IMR-90 (cell line): ENCODE measurements around the gene POU2AF1. TPM values are rescaled to one million over a fixed set of nuclear protein-coding genes. Genes with fewer than 3 reads are reported as not detected.
"Not testable (repeated sequence)": the region's sequence is repeated elsewhere in the genome, so short reads cannot be mapped to it uniquely, and the experiment has no call there.

ENCODE experiments used
- ATAC-seq: fragments of 200-7000 bp; cut with Tn5 transposase; 2 replicates; pipeline ENCODE4 v1.9.1; 2020; ENCODE audit warnings: low read depth, mild to moderate bottlenecking, moderate library complexity
- BruUV-seq: library from RNA; stranded (reverse); fragments of 400-500 nt; replicated peaks from 2 replicates; lab custom pipeline; 2021; lab: Mats Ljungman, UMichigan
- CTCF ChIA-PET: fragments of 300-600 bp; formaldehyde crosslinking; extraction: SDS; loops from one replicate; lab custom pipeline; 2021; ENCODE audit warnings: antibody characterized with exemption; lab: Yijun Ruan, JAX
- POLR2A ChIA-PET: fragments of 300-600 bp; sonication (Branson Sonifier 250); formaldehyde crosslinking; loops from one replicate; lab custom pipeline; 2022; ENCODE audit warnings: antibody characterized with exemption; ENCODE audit not compliant: unreplicated experiment; lab: Charles Lee
- DNase-seq: peaks from one replicate; pipeline ENCODE4 v3.0.0; 2013
- H2AFZ ChIP-seq: replicated peaks from 2 replicates; pipeline ENCODE3; 2013; ENCODE audit warnings: low read length, mild to moderate bottlenecking; ENCODE audit not compliant: poor library complexity
- H2AK5ac ChIP-seq: 2 replicates; pipeline ENCODE4 v1.6.1; 2013; ENCODE audit warnings: low read depth, low read length, inconsistent platforms
- H2AK9ac ChIP-seq: replicated peaks from 2 replicates; pipeline ENCODE3; 2013; ENCODE audit warnings: mild to moderate bottlenecking, low read depth, low read length, moderate library complexity; ENCODE audit not compliant: poor library complexity
- H2BK120ac ChIP-seq: 2 replicates; pipeline ENCODE4 v1.6.1; 2013; ENCODE audit warnings: low read depth, low read length, inconsistent platforms
- H2BK15ac ChIP-seq: 3 replicates; pipeline ENCODE4 v1.6.1; 2013; ENCODE audit warnings: low read depth, low read length, inconsistent platforms
- H2BK20ac ChIP-seq: 2 replicates; pipeline ENCODE4 v1.6.1; 2013; ENCODE audit warnings: low read depth, mild to moderate bottlenecking, inconsistent platforms, low read length, moderate library complexity
- H2BK5ac ChIP-seq: 2 replicates; pipeline ENCODE4 v1.6.1; 2013; ENCODE audit warnings: mild to moderate bottlenecking, low read depth, low read length, inconsistent platforms; ENCODE audit not compliant: poor library complexity, severe bottlenecking
- H3K14ac ChIP-seq: replicated peaks from 2 replicates; pipeline ENCODE4 v1.6.1; 2013; ENCODE audit warnings: low read depth, low read length, inconsistent platforms
- H3K18ac ChIP-seq: 2 replicates; pipeline ENCODE4 v1.6.1; 2013; ENCODE audit warnings: low read depth, low read length, control low read depth
- H3K23ac ChIP-seq: 2 replicates; pipeline ENCODE4 v1.6.1; 2013; ENCODE audit warnings: low read depth, low read length, inconsistent platforms
- H3K27ac ChIP-seq: 2 replicates; pipeline ENCODE4 v1.5.1; 2013; ENCODE audit warnings: mild to moderate bottlenecking, control low read depth, low read length; ENCODE audit not compliant: insufficient read depth
- H3K27me3 ChIP-seq: 2 replicates; pipeline ENCODE4 v1.6.1; 2013; ENCODE audit warnings: low read length; ENCODE audit not compliant: control insufficient read depth, insufficient read depth
- H3K36me3 ChIP-seq: 2 replicates; pipeline ENCODE4 v1.6.1; 2013; ENCODE audit warnings: low read length, mixed read lengths; ENCODE audit not compliant: control insufficient read depth, insufficient read depth
- H3K4ac ChIP-seq: 2 replicates; pipeline ENCODE4 v1.6.1; 2013; ENCODE audit warnings: low read depth, low read length, inconsistent platforms
- H3K4me1 ChIP-seq: 2 replicates; pipeline ENCODE4 v1.6.1; 2013; ENCODE audit warnings: low read length, mixed read lengths; ENCODE audit not compliant: control insufficient read depth, insufficient read depth
- H3K4me2 ChIP-seq: 2 replicates; pipeline ENCODE4 v1.6.1; 2013; ENCODE audit warnings: low read depth, mild to moderate bottlenecking, control low read depth, low read length, moderate library complexity
- H3K4me3 ChIP-seq: 2 replicates; pipeline ENCODE4 v1.5.1; 2013; ENCODE audit warnings: low read depth, mild to moderate bottlenecking, control low read depth, low read length, moderate library complexity; ENCODE audit not compliant: insufficient read depth
- H3K56ac ChIP-seq: 2 replicates; pipeline ENCODE4 v1.6.1; 2013; ENCODE audit warnings: low read length, inconsistent platforms; ENCODE audit not compliant: insufficient read depth; ENCODE audit errors: extremely low read depth
- H3K79me1 ChIP-seq, 2 experiments: 2 replicates each; pipeline ENCODE4 v1.6.1; 2013; ENCODE audit warnings: low read length in 2 of 2, inconsistent platforms in 1 of 2, low read depth in 1 of 2
- H3K9ac ChIP-seq: 2 replicates; pipeline ENCODE4 v1.6.1; 2013; ENCODE audit warnings: low read depth, low read length, control low read depth
- H3K9me1 ChIP-seq: 2 replicates; pipeline ENCODE4 v1.6.1; 2013; ENCODE audit warnings: low read length, inconsistent platforms; ENCODE audit not compliant: insufficient read depth
- H3K9me3 ChIP-seq: 2 replicates; pipeline ENCODE4 v1.6.1; 2013; ENCODE audit warnings: low read length; ENCODE audit not compliant: control insufficient read depth, insufficient read depth
- H4K20me1 ChIP-seq: 2 replicates; pipeline ENCODE4 v1.6.1; 2013; ENCODE audit warnings: low read length, inconsistent platforms; ENCODE audit not compliant: insufficient read depth
- H4K5ac ChIP-seq: 2 replicates; pipeline ENCODE4 v1.6.1; 2013; ENCODE audit warnings: mild to moderate bottlenecking, low read depth, low read length, control low read depth
- H4K8ac ChIP-seq, 2 experiments: 2 replicates each; pipeline ENCODE4 v1.6.1; 2013; ENCODE audit warnings: low read depth in 2 of 2, low read length in 2 of 2, control low read depth in 1 of 2, inconsistent platforms in 1 of 2
- H4K91ac ChIP-seq: 2 replicates; pipeline ENCODE4 v1.6.1; 2013; ENCODE audit warnings: low read depth, low read length, inconsistent platforms; ENCODE audit not compliant: insufficient read depth
- WGBS, 2 experiments: methylation state at CpG; one replicate each; pipeline versions ENCODE4 v1.1.5 to v1.1.7; 2013; ENCODE audit warnings: missing lambda C conversion rate in 2 of 2; ENCODE audit not compliant: insufficient read length in 1 of 2; ENCODE audit errors: extremely low coverage in 2 of 2; 5-methylcytosine and 5-hydroxymethylcytosine counted together
- dilution Hi-C: fragments of 300-500 bp; cut with HindIII; formaldehyde crosslinking; loops from one replicate; pipeline ENCODE4 v1.14.3; 2018; ENCODE audit warnings: low sequenced_read_pairs; ENCODE audit not compliant: unreplicated experiment
- in situ Hi-C: fragments of 300-500 bp; cut with MboI; formaldehyde crosslinking; loops from 3 replicates; pipeline ENCODE4 v1.14.3; 2019; ENCODE audit warnings: low sequenced_read_pairs, inconsistent platforms, mixed read lengths
- intact Hi-C: fragments of 100-400 bp; cut with micrococcal nuclease; formaldehyde crosslinking; loops from 2 replicates; pipeline ENCODE4 v1.10.0; 2022
- polyA plus RNA-seq, 3 experiments: library from polyadenylated mRNA; depleted of rRNA; stranded (reverse); fragments of >200 nt; gene quantifications; 2 replicates each; pipeline ENCODE4 v1.2.3, GENCODE V29; 2012; ENCODE audit warnings: low replicate concordance in 1 of 3
- total RNA-seq: library from RNA; depleted of rRNA; stranded (reverse); fragments of >200 nt; gene quantifications from 2 replicates; pipeline ENCODE4 v1.2.3, GENCODE V29; 2012

The POU2AF1 gene
- total and polyA plus RNA-seq, 2 of the 4 experiments (the other 2 are of a cell fraction), result not detected

- CTCF ChIA-PET, H3K79me1 ChIP-seq, H2BK20ac ChIP-seq, H3K56ac ChIP-seq, H3K36me3 ChIP-seq, H2BK5ac ChIP-seq, H2BK15ac ChIP-seq, intact Hi-C loops, H3K14ac ChIP-seq, dilution Hi-C loops, H3K27ac ChIP-seq, H4K20me1 ChIP-seq, in situ Hi-C loops, H3K4me3 ChIP-seq, H3K4ac ChIP-seq, H4K8ac ChIP-seq, POLR2A ChIA-PET, ATAC-seq, H2AK9ac ChIP-seq, H3K23ac ChIP-seq, H2AFZ ChIP-seq, DNase-seq, BruUV-seq, H3K9me1 ChIP-seq, H3K4me2 ChIP-seq, H4K5ac ChIP-seq, H3K4me1 ChIP-seq, H3K9me3 ChIP-seq, H2AK5ac ChIP-seq, H3K18ac ChIP-seq, H3K9ac ChIP-seq, H4K91ac ChIP-seq, H2BK120ac ChIP-seq: not testable (repeated sequence)
- no CpG with 5 or more reads among the region's 3 CpGs for WGBS, 2 experiments
- peaks cover 31% of the 10 kb centered on the region for H3K27me3 ChIP-seq
Measured at GRCh38 chr11:111401957-111402356, 22.9 kb upstream of the POU2AF1 start.
